Measurements from ENCODE around the gene HECTD2.
"Not testable (repeated sequence)": the region's sequence is repeated elsewhere in the genome, so short reads cannot be mapped to it uniquely, and the experiment has no call there.

Gene HECTD2, protein sequence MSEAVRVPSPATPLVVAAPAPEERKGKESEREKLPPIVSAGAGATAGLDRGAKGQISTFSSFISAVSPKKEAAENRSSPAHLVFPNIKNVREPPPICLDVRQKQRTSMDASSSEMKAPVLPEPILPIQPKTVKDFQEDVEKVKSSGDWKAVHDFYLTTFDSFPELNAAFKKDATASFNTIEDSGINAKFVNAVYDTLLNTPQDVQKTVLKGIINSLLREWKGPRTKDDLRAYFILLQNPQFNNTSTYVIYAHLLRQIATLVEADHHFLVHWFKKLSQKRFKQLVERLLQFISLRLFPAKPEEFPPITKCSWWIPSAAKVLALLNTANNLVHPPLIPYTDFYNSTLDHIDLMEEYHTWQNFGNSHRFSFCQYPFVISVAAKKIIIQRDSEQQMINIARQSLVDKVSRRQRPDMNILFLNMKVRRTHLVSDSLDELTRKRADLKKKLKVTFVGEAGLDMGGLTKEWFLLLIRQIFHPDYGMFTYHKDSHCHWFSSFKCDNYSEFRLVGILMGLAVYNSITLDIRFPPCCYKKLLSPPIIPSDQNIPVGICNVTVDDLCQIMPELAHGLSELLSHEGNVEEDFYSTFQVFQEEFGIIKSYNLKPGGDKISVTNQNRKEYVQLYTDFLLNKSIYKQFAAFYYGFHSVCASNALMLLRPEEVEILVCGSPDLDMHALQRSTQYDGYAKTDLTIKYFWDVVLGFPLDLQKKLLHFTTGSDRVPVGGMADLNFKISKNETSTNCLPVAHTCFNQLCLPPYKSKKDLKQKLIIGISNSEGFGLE

DNA sequence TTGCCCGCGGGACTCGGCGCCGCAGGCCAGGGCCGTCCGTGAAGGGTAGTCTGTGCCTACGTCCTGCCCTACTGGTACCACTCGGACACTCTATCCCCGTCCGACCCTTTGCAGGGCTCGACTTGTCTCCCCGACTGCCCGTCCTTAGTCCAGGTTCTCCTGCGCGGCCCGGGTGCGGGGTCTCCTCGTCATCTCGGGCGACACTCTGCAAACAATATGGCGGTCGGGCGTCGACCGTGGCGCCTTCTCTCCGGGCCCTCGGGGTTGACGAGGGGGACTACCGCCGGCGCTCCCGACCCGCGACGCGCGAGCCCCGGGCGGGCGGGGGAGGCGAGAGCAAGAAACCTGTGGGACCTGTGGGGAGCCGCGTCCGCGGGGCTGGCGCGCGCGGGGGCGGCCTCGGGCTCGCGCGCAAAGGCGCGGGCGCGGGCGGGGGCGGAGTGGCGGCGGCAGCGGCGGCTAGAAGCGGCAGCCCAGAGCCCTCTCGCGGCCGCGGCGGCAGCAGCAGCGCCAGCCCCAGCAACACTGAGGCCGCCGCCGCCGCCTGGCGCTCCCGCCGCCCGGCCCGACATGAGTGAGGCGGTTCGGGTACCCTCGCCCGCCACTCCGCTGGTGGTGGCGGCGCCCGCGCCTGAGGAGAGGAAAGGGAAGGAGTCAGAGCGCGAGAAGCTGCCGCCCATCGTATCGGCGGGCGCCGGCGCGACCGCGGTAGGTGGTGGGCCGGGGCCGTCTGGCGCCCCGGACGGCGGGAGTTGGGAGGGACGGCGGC is at the start of gene HECTD2:
Gene HECTD2 (plus strand): TSS at position 476 of the 769 bp plus-strand sequence. CDS start 95 bp downstream, at position 571.
- H3K4me1 ChIP-seq (ENCODE audit: insufficient read depth, poor library complexity, severe bottlenecking): no peaks in the 10 kb centered on the region
- no peaks in the 10 kb centered on the region for H3K27me3 ChIP-seq (ENCODE audit: insufficient read depth, poor library complexity, severe bottlenecking)
- no peaks in the 10 kb centered on the region for H3K36me3 ChIP-seq (ENCODE audit: low read depth)
- TF ChIP-seq, protein P1, sequence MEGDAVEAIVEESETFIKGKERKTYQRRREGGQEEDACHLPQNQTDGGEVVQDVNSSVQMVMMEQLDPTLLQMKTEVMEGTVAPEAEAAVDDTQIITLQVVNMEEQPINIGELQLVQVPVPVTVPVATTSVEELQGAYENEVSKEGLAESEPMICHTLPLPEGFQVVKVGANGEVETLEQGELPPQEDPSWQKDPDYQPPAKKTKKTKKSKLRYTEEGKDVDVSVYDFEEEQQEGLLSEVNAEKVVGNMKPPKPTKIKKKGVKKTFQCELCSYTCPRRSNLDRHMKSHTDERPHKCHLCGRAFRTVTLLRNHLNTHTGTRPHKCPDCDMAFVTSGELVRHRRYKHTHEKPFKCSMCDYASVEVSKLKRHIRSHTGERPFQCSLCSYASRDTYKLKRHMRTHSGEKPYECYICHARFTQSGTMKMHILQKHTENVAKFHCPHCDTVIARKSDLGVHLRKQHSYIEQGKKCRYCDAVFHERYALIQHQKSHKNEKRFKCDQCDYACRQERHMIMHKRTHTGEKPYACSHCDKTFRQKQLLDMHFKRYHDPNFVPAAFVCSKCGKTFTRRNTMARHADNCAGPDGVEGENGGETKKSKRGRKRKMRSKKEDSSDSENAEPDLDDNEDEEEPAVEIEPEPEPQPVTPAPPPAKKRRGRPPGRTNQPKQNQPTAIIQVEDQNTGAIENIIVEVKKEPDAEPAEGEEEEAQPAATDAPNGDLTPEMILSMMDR (IDR thresholded peaks at IDR 0.05; ENCODE audit: poor library complexity, severe bottlenecking): peak; percentile 80
- H3K4me3 ChIP-seq (ENCODE audit: severe bottlenecking): peak within 1 kb of the TSS; percentile 80
- peak; percentile 77 for ATAC-seq (ENCODE audit: low read depth)
- peak within 1 kb of the TSS; percentile 74 for H3K27ac ChIP-seq (ENCODE audit: poor library complexity, severe bottlenecking)
- DNase-seq (ENCODE audit: low spot score): peak; percentile 70
- no peaks in the 10 kb centered on the region for H3K9me3 ChIP-seq (ENCODE audit: severe bottlenecking)

DNA sequence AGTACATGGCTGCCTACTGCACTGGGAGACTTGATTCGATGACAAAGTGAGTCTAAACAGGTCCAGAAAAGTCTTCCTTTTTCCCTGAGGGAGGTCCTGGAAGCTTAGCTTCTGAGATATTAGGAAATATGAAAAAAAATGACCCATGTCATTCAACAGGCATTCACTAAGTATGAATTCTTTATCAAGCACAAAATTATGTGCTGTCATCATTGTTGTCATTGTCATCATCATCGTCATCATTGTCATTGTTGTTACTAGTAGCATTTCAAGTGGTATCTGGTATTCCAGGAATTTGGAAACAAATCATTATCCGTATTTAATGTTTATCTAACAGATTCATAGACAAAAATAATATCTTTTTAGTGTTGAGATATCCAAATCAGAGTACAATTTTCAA is 49.7 kb upstream of the HECTD2 start:
- TF ChIP-seq, protein P1 (IDR thresholded peaks at IDR 0.05; ENCODE audit: poor library complexity, severe bottlenecking): no peak
- Histone ChIP-seq H3K27ac (ENCODE audit: poor library complexity, severe bottlenecking) (no peak overlapping the region), H3K4me1 (ENCODE audit: insufficient read depth, poor library complexity, severe bottlenecking) (no peaks in the 10 kb centered on the region), H3K4me3 (ENCODE audit: severe bottlenecking) (no peak overlapping the region), H3K27me3 (ENCODE audit: insufficient read depth, poor library complexity, severe bottlenecking) (no peaks in the 10 kb centered on the region), H3K36me3 (ENCODE audit: low read depth) (no peaks in the 10 kb centered on the region), H3K9me3 (ENCODE audit: severe bottlenecking) (no peaks in the 10 kb centered on the region)
- no peak for ATAC-seq (ENCODE audit: low read depth)
- DNase-seq (ENCODE audit: low spot score): no peak

DNA sequence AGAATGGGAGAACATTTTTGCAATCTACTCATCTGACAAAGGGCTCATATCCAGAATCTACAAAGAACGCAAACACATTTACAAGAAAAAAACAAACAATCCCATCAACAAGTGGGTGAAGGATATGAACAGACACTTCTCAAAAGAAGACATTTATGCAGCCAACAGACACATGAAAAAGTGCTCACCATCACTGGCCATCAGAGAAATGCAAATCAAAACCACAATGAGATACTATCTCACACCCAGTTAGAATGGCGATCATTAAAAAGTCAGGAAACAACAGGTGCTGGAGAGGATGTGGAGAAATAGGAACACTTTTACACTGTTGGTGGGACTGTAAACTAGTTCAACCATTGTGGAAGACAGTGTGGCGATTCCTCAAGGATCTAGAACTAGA is 44.6 kb upstream of the HECTD2 start:
- not testable (repeated sequence) for H3K4me1 ChIP-seq (ENCODE audit: insufficient read depth, poor library complexity, severe bottlenecking); DNase-seq (ENCODE audit: low spot score); H3K27me3 ChIP-seq (ENCODE audit: insufficient read depth, poor library complexity, severe bottlenecking); H3K27ac ChIP-seq (ENCODE audit: poor library complexity, severe bottlenecking); H3K9me3 ChIP-seq (ENCODE audit: severe bottlenecking); H3K4me3 ChIP-seq (ENCODE audit: severe bottlenecking); H3K36me3 ChIP-seq (ENCODE audit: low read depth); ATAC-seq (ENCODE audit: low read depth)

DNA sequence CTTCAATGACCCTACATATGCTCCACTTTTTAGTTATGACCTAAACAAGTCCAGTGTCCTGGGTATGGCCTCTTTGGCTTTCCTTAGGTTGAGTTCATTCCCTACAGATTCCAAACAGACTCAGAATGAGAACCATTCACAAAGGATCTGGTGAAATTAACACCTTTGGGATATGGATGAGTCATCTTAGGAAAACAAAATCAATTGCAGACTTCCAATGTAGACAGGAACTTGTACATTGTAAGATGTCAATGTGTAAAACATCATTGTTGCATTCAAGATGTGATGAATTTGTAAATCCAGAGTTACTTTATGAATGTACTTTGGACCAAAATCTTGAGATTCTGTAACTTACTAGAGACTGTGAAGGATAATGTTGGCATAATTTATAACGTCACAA is 43.4 kb upstream of the HECTD2 start:
- peaks cover 7% of the 10 kb centered on the region for H3K4me1 ChIP-seq (ENCODE audit: insufficient read depth, poor library complexity, severe bottlenecking)
- no peak for ATAC-seq (ENCODE audit: low read depth)
- H3K27ac ChIP-seq (ENCODE audit: poor library complexity, severe bottlenecking): no peak overlapping the region
- H3K9me3 ChIP-seq (ENCODE audit: severe bottlenecking): no peaks in the 10 kb centered on the region
- DNase-seq (ENCODE audit: low spot score): no peak
- TF ChIP-seq, protein P1 (IDR thresholded peaks at IDR 0.05; ENCODE audit: poor library complexity, severe bottlenecking): no peak
- H3K27me3 ChIP-seq (ENCODE audit: insufficient read depth, poor library complexity, severe bottlenecking): no peaks in the 10 kb centered on the region
- H3K36me3 ChIP-seq (ENCODE audit: low read depth): no peaks in the 10 kb centered on the region
- H3K4me3 ChIP-seq (ENCODE audit: severe bottlenecking): no peak overlapping the region

DNA sequence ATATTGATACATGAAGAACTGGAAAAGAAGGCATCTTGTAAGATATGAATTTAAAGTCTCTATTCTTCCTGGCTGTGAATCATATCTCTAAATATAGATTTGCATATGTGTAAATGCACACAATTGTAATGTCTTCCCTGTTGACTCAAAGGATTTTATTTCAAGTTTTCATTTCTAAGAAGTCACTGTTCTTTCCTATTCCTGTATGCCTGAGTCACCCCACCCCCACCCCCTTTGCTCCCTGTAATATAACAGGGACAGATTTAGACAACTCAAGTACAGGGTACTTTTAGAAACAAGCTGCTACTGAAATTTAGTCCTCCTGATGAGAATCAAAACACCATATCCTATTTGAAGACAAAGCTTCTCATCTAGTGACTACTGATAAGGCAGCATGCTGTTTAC is 43.0 kb upstream of the HECTD2 start:
- Histone ChIP-seq H3K4me3 (ENCODE audit: severe bottlenecking) (no peak overlapping the region), H3K27ac (ENCODE audit: poor library complexity, severe bottlenecking) (no peak overlapping the region), H3K36me3 (ENCODE audit: low read depth) (no peaks in the 10 kb centered on the region), H3K27me3 (ENCODE audit: insufficient read depth, poor library complexity, severe bottlenecking) (no peaks in the 10 kb centered on the region), H3K9me3 (ENCODE audit: severe bottlenecking) (no peaks in the 10 kb centered on the region), H3K4me1 (ENCODE audit: insufficient read depth, poor library complexity, severe bottlenecking) (peaks cover 7% of the 10 kb centered on the region)
- DNase-seq (ENCODE audit: low spot score): no peak
- no peak for ATAC-seq (ENCODE audit: low read depth)
- TF ChIP-seq, protein P1 (IDR thresholded peaks at IDR 0.05; ENCODE audit: poor library complexity, severe bottlenecking): no peak
